ENCODE results near the gene MEIOB. TPM values are rescaled to one million over a fixed set of nuclear protein-coding genes. Genes with fewer than 3 reads are reported as not detected.

The MEIOB gene
- total and polyA plus RNA-seq, 10 donors: not detected

GRCh38 chr16:1793578-1794220 lies 78.3 kb downstream of the MEIOB start, which contains the start of gene IGFALS:
Gene IGFALS, minus strand, starts transcription at chr16:1793705. Its CDS starts 53 bp downstream, at chr16:1793652.
- Histone ChIP-seq H3K9me3 (peaks cover 0 to 20% (median 17%) of the 10 kb centered on the region in 8 donors), H3K27ac (no peak within 1 kb of the TSS), H3K4me3 (no peak within 1 kb of the TSS), H3K4me1 (no peaks in the 10 kb centered on the region), H3K27me3 (replicated peaks in 1 of 7) (no peaks in the 10 kb centered on the region), H3K36me3 (peaks cover 0 to 42% (median 30%) of the 10 kb centered on the region in 6 donors)
- no peak for TF ChIP-seq CTCF (IDR thresholded peaks at IDR 0.05 in 8 of 11, conservative IDR thresholded peaks at IDR 0.05 in 3 of 11)
- peak in 1 of 3 donors; percentile 22 for TF ChIP-seq POLR2AphosphoS5 (IDR thresholded peaks at IDR 0.05)
- intact Hi-C loops (cut with DNase I; ENCODE audit: low total_unique reads): no loop called here
- 63 to 86% (median 80%) methylated on average over 14 to 28 of the region's 28 CpGs for WGBS, 5 donors
- DNase-seq: no peak

GRCh38 chr16:1792836-1793577 lies 79.0 kb downstream of the MEIOB start:
- no peak overlapping the region for H3K4me3 ChIP-seq
- WGBS, 5 donors: 92 to 97% (median 92%) methylated on average over 6 to 33 of the region's 33 CpGs
- H3K4me1 ChIP-seq: no peaks in the 10 kb centered on the region
- intact Hi-C loops (cut with DNase I; ENCODE audit: low total_unique reads): no loop called here
- peaks cover 0 to 49% (median 37%) of the 10 kb centered on the region in 6 donors for H3K36me3 ChIP-seq
- TF ChIP-seq CTCF (IDR thresholded peaks at IDR 0.05 in 8 of 11, conservative IDR thresholded peaks at IDR 0.05 in 3 of 11) (no peak), POLR2A (IDR thresholded peaks at IDR 0.05) (no peak), POLR2AphosphoS5 (IDR thresholded peaks at IDR 0.05) (no peak)
- H3K9me3 ChIP-seq: peaks cover 0 to 13% (median 10%) of the 10 kb centered on the region in 8 donors
- DNase-seq: peak; percentile 71
- H3K27ac ChIP-seq: no peak overlapping the region
- H3K27me3 ChIP-seq (replicated peaks in 1 of 7): no peaks in the 10 kb centered on the region

- peak; percentile 65 for DNase-seq
- no peak overlapping the region for H3K4me3 ChIP-seq
- no peak for TF ChIP-seq CTCF (IDR thresholded peaks at IDR 0.05 in 8 of 11, conservative IDR thresholded peaks at IDR 0.05 in 3 of 11)
- TF ChIP-seq POLR2A (IDR thresholded peaks at IDR 0.05): no peak
- TF ChIP-seq POLR2AphosphoS5 (IDR thresholded peaks at IDR 0.05): no peak
- intact Hi-C loops (cut with DNase I; ENCODE audit: low total_unique reads): no loop called here
- H3K36me3 ChIP-seq: peaks cover 0 to 57% (median 45%) of the 10 kb centered on the region in 6 donors
- no peak overlapping the region for H3K27ac ChIP-seq
- no peaks in the 10 kb centered on the region for H3K27me3 ChIP-seq (replicated peaks in 1 of 7)
- WGBS, 5 donors: 90 to 94% (median 92%) methylated on average over 37 to 59 of the region's 59 CpGs
- peaks cover 0 to 5% (median 2%) of the 10 kb centered on the region in 8 donors for H3K9me3 ChIP-seq
- H3K4me1 ChIP-seq: peaks cover 0 to 2% (median 0%) of the 10 kb centered on the region in 6 donors
These were observed 79.8 kb downstream of the MEIOB start for GRCh38 chr16:1791943-1792812.
